GM12874 (cell line): Measurements from ENCODE around the gene SNX10.

Experiments
- TF ChIP-seq, protein P1 (sequence below): IDR thresholded peaks from 2 replicates; pipeline ENCODE4 v1.5.1; 2011; ENCODE audit warnings: low read depth, mild to moderate bottlenecking, control low read depth, low read length, moderate library complexity; ENCODE audit not compliant: insufficient read depth

The SNX10 gene

GRCh38 chr7:26291699-26292538 is at the start of gene SNX10:
Gene SNX10, plus strand, starts transcription at chr7:26291862. Its CDS starts 54,581 bp downstream, at chr7:26346443.
- TF ChIP-seq, protein P1, sequence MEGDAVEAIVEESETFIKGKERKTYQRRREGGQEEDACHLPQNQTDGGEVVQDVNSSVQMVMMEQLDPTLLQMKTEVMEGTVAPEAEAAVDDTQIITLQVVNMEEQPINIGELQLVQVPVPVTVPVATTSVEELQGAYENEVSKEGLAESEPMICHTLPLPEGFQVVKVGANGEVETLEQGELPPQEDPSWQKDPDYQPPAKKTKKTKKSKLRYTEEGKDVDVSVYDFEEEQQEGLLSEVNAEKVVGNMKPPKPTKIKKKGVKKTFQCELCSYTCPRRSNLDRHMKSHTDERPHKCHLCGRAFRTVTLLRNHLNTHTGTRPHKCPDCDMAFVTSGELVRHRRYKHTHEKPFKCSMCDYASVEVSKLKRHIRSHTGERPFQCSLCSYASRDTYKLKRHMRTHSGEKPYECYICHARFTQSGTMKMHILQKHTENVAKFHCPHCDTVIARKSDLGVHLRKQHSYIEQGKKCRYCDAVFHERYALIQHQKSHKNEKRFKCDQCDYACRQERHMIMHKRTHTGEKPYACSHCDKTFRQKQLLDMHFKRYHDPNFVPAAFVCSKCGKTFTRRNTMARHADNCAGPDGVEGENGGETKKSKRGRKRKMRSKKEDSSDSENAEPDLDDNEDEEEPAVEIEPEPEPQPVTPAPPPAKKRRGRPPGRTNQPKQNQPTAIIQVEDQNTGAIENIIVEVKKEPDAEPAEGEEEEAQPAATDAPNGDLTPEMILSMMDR = peak; percentile 68

- TF ChIP-seq, protein P1 = no peak
Observed at GRCh38 chr7:26245150-26245549, 46.5 kb upstream of the SNX10 start.

- TF ChIP-seq, protein P1 = no peak
Observed at GRCh38 chr7:26250239-26250638, 41.4 kb upstream of the SNX10 start.

GRCh38 chr7:26265065-26265464 is 26.6 kb upstream of the SNX10 start:
- TF ChIP-seq, protein P1 = no peak

DNA sequence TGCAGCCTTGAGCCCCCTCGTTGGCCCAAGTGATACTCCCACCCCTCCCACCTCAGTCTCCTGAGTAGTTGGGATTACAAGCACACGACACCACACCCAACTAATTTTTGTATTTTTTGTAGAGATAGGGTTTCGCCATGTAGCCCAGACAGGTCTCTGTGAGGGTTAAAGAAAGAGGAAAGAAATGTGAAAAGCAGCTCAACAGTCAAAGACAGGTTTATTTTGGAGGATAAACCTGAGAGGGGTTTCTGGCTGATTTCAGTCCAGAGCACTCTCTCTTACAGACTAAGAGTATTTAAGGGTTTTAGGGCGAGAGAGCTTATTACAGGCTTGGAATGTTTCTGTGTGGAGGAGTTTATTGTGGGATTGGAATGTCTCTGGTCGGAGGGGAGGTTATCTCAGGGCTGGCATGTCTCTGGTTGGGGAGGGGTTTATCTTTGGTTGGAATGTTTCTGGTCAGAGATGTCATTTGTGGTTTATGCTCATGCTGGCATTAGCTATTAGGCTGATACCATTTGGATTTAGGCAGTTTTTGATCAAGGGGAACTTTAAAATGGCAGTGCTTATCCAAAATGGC is 26.1 kb upstream of the SNX10 start:
- TF ChIP-seq, protein P1 = no peak

DNA sequence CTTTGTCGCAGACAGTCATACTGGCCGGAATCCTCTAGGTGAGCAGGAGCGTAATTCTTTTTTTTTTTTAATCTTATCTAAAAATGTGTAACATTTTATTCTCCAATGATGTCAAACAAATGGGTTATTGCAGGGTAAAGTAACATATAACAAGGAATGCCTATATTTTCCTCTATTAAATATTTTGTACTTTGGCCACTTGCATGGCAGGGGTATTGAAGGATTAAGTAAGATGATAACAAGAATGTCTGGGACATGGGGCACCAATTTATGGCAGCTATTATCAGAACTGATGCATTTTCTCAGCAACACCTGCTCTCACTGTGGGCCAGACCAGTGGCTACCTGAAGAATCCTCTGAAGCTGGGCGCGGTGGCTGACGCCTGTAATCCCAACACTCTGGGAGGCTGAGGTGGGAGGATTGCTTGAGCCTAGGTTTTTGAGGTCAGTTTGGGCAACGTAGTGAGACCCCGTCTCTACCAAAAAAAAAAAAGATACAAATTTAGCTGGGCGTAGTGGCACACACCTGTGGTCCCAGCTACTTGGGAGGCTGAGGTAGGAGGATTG is 24.0 kb upstream of the SNX10 start:
- TF ChIP-seq, protein P1 = no peak

- TF ChIP-seq, protein P1 = no peak
Observed at GRCh38 chr7:26275213-26275612, 16.4 kb upstream of the SNX10 start.
